Dermis blood vessel endothelial cell (primary cell): ENCODE data around the gene INPP5D. TPM values are rescaled to one million over a fixed set of nuclear protein-coding genes. Genes with fewer than 3 reads are reported as not detected.
"Not testable (repeated sequence)": the region's sequence is repeated elsewhere in the genome, so short reads cannot be mapped to it uniquely, and the experiment has no call there.

Experiments used
- DNase-seq: peaks from one replicate; pipeline ENCODE4 v3.0.0; 2010
- total RNA-seq: library from RNA; depleted of rRNA; stranded (reverse); fragments of >200 nt; gene quantifications from 2 replicates; pipeline ENCODE4 v1.2.3, GENCODE V29; 2014

The INPP5D gene
- total RNA-seq, 1 donor from 2014 or later, result 45.3 TPM

DNA sequence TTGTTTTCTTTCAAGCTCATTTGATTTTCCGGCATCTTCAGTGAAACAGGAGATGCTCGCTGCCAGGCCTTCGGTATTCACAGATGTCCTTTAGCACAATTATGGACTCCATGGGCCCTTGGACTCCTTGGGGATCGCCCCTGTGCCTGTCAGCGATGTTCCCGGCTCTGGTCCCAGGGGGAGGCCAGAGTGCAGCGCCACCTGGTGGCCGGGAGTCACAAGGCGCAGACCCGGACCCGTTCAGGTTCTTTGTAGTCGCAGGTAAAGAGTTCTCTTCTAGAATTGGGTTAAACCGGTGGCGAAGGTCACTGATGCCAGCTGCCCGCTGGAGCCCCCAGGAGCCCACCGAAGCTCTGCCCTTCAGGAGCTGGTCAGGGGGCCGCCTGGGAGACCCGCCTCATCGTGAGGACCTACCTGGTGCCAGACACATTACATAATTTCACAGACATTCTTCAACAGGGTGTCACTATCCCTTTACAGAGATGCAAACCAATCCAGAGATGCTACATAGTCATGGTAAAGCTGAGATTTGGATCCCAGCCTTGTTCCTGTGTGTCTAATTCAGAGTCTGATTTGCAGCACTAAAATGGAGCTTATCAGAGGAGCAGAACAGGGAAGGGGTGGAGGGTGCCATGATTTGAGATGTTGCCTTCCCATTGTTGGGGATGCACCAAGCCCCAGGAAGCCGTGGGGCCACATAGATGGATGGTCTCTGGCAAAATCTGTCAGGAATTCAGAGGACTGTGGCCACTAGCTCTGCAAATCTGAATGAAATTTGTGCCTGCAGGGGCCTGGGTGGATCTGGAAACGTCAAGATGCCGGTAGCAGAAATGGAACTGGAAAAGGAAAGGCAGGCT is 6.0 kb upstream of the INPP5D start:
- DNase-seq, result peak; percentile 69

DNA sequence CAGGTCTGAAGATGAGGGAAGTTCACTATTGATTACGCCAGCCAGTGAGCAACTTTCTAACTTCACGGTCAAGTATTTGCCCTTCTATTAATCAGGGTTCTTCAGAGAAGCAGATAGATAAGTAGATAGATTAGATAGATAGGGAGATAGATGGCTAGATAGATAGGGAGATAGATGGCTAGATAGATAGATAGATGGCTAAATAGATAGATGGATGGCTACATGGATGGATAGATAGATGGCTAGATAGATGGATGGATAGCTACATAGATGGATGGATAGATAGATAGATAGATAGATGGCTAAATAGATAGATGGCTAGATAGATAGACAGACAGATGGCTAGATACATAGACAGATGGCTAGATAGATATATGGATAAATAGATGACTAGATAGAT is 4.8 kb upstream of the INPP5D start:
- no peak for DNase-seq

DNA sequence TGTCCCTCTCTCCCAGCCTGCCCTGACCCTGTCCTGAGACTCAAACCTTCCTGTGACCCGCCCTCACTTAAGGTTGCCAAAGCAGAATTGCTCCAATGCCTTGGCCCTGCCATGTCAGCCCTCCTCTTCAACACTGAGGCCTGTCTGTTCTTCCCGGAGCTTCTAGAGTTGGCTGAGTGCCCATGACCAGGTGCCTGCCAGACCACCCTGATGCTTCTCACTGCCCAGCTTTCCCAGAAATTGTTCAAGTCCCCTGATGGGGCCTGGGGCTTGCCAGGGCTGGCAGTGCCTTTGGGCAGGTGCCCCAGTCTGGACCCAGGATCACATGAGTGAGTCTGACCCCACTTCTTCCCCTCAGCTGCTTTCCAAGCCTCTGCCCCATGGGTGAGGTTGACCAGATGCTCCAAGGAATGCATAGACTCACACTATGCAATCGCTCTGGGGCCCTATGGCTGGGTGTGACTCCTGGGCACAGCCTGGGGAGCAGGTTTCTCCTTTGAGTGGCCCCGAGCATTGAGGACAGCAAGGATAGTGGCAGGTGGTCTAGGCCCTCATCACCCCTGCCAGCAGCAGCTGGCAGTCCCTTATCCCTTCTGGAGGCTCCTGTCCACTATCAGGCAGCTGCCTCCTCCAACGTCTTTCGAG is 3.1 kb upstream of the INPP5D start:
- no peak for DNase-seq

DNA sequence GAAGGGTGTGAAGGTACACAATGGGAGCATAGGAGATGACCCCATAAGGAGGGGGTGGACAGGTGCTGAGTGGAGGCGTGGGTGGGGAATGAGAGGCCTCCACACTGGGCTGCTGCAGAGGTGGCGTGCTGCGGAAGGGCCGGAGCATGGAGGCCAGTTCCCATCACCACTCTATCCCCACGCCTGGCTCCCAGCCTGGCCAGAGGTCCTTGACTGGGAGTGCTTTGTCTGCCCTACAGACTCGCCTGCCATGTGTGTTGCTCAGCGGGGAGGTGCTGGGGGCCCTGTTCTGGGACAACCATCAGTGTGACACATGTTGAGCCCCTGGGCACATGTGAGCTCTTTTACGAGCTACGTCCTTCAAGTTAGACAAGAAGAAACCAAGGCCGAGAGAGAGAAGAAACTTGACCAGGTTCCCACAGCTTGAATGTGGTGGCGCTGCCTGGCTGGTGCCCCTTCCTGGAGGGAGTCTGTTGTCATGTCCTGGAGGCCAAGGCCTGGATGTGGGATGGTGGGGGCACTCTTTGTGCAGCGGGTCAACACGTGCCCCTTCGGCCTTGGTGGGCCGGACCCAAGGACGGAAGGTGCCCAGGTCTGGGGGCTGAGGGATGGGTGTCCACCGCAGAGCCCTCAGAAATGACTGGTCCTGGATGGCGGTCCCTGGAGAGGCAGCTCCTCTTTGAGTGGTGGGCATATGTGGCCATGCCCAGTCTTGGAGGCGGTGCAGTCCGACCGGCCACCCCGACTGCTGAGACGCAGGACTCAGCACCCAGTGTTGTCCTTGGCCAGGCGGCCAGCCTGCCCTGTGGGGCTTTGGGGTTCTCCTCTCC is 1.2 kb upstream of the INPP5D start:
- DNase-seq, result no peak

DNA sequence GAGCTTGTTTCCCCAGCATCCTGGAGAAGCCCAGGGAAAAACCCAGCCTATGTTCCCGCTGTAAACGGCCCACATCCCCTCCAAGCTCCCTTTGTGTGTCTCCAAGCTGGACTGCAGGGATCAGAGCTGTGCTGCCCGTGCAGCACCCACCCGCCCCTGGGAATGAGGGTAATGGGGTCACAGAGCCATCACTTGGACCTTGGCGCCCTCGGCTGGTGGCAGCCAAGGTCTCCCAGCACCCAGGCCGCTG is 670 bp upstream of the INPP5D start:
- DNase-seq, result no peak

DNA sequence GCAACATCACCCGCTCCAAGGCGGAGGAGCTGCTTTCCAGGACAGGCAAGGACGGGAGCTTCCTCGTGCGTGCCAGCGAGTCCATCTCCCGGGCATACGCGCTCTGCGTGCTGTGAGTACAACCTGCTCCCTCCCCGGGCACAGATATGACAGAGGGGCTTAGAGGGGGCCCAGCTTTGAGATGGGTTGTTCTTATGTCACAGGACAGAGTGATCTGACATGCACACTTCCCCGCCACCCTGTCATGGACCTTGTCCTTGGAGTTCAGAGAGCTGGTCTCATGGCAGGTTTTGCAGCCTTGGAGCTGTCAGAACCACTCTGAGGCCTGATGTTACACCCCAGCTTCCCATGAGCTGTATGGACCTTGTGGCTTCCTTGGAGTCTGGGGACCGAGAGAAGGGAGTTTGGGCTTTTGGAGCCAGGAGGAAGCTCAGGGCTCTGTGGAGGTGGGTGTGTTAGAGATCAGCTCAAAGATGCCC is 398 bp downstream of the INPP5D start:
- DNase-seq, result no peak

DNA sequence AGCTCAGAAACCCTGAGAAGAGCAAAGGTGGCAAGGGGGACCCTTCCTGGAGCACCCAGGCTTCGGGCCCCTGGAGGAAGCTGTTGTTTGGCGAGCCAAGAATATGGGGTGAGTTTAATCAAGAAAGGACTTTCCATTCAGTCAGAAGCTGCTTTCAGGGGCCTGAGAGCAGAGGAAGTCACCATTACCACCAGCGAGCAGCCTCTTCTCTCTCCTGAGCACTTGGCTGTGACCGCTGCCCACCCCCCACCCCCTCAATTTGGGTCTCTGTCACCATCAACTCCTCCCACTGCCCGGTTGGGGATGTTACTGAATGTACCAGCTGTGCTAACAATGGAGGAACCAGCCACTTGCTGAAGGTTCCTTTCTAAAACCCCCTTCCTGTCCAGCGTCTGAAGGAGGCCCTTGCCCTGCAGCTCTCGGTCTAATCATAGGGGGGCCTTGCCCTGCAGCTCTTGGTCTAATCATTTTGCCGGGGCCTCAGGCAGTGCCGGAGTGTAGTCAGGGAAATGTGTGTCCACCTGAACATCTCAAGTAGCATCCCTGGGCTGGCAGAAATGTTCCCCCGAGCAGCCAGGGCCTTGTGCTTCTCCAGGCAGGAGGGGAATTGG is 943 bp downstream of the INPP5D start:
- DNase-seq, result peak; percentile 24

DNA sequence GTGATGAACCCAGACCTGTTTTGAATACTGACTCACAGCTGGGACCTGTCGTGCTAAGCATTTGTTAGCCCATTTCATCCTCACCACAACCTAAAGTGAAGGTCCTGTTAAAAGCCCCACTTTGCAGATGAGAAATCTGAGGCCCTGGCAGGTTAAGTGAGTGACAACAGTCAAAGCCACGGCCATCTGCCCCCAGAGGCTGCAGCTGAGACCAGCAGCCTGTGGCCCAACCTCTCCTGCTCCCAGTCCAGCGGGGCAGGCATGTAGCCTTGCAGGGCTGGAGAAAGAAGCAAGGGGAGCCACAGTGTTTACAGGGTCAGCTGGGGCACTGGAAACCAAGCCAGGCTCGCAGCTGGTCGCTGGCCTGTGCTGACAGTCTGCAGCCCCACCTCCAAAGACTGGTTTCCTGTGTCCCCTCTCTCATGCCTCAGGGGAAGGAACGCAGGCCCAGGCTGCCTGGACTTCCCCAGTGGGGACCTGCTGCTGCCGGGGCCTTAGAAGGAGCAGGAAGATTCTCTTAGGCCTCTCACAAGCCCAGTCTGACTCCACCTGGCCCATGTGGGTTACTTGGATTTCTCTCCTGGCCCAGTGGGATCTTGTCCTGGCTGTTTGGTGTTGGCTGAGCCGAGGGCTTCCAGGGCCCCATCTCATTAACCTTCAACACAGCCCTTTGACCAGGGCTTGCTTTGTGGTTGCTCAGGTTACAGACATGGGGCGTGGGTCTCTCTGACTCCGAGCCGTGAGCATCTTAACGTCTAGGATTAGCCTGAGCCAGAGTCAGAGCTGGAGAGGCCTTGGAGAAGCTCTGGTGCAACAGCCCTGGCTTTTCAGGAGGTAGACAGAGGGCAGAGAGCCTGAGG is 1.7 kb downstream of the INPP5D start:
- peak; percentile 57 for DNase-seq

DNA sequence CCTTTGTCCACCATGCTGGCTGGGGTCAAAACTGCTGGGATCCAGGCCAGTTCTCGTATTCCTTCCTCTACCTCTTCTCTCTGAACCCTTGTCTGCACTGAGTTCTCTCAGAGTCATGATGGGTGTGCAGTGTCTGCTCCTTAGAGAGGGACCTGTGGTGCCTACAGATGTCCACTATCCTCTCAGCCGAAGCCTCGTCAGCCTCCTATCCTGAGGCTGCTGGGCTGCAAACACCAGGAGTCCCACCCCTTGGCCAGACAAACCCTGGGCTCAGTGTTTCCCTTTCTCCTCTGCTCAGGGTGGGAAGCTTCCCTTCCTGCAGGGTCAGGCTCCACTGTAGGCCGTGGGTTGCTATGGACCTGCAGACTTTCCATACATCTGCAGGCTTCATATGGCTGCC is 2.3 kb downstream of the INPP5D start:
- DNase-seq, result no peak

DNA sequence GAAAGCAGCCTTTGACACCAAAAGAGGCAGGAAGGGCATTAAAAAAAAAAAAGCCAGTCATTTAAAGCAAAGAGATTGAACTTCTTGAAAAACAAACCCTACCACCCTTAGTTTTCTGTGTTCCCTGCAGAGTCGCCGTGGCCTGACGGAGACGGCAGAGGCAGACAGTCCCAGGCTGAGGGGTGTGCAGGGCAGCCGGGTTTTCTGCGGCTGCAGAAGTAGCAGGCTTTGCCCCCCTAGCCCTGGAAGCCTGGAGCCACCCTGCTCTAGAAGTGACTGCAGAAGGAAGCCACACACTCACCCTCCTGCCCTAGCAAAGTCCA is 2.8 kb downstream of the INPP5D start:
- no peak for DNase-seq

DNA sequence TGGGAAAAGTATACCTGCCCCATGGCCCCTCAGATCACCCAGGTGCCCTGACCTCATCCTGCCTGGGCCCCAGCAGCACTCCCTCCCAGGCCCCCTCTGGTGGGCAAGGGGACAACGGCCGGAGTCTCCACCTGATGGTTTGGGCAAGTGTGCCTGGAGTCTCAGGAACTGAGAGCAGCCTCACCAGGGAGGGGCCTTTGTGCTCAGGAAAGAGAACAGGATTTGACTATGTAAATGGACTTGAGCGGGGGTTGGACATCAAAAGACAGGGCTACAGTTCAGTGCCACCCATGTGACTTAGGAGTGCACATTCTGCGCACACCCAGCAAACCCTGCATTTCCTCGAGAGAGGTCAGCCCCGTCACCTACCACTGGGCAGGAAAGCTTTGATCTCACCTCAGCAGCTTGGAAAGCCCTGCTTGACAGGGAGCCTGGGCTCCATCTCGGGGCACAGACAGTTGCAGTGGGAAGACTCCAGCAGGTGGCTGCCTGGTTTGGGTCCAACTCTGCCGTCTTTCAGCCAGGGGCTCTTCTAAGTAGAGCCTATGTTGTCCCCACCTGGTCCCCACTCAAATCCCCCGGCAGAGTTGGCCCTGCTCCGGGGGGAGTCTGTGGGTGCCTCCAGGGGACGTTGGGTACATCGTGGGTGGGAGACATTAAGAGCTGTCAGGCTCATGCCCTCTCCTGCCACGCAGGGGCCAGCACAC is 3.3 kb downstream of the INPP5D start:
- DNase-seq, result no peak

DNA sequence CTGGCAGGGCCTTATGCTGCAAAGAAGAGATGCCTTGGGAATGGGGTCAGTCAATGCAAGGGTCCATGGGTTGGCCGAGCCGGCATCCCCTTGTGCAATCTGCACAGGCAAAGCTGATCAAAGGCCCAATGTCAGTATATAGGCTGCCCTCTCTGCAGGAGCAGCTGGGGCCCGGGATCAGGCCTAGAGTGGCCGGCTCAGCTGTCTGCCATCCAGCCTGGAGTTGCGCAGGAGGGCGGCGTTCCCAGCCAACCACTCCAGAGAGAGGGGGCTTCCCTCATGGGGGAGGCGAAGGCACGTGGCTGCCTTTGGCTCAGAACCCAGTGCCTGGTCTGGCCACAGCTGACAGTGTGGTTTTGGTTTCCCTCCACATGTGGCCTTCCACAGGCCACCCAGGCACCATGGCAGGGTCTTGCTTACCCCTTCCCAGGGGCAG is 3.9 kb downstream of the INPP5D start:
- no peak for DNase-seq

DNA sequence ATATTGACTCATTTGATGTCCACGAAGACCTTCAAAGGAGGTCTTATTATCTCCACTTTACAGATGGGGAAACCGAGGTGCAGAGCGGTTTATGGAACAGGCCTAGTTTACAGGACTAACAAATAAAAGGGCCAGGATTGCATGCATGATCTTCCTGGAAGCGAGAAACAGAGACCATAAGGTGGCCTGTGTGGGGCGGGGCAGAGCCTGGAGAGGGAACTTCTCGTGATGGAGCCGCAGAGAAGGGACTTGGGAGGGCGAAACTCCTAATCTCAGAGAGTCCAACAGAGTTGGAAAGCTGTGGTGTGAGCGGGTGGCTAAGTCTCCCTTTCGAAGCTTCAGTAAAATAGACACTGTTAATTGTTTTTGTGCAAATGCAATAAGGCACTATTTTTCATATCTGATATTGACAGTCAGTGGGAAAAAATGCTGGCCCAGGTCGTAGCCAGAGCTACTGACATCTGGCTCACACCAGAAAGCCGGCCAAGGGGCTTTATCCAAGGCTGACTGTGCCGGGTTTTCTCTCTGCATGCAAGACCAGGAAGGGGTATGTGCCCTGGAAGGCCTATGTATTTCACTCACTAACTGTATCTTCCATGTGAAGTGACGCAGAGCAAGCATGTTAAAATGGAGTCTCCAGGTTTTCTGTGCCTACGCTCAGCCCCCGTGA is 4.5 kb downstream of the INPP5D start:
- no peak for DNase-seq

DNA sequence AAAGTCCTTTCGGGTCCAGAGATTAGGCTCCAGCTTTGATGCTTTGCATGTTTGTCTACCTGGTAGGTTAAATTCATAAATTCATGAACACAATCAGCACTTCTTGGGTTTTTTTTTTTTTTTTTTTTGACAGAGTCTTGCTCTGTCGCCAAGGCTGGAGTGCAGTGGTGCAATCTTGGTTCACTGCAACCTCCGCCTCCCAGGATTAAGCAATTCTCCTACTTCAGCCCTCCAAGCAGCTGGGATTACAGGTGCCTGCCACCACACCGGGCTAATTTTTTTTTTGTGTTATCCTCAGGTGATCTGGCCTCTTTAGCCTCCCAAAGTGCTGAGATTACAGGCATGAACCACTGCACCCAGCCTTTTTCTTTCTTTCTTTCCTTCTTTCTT is 5.1 kb downstream of the INPP5D start:
- DNase-seq, result not testable (repeated sequence)

DNA sequence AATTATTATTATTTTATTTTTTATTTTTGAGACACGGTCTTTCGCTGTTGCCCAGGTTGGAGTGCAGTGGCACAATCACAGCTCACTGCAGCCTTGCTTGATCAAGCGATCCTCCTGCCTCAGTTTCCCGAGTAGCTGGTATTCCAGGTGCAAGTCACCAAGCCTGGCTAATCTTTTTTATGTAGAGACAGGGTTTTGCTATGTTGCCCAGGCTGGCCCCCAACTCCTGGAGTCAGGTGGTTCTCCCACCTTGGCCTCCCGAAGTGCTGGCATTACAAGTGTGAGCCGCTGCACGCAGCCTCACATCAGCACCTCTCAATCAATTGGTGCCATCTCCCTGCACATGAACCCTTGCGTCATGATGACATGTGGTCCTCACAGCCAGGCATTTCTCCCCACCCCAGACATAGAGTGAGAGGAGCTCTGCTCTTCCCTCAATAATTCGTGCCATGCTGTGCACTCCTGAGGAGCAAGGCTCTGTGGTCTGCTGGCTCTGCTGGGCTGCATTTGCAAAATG is 5.9 kb downstream of the INPP5D start:
- no peak for DNase-seq

DNA sequence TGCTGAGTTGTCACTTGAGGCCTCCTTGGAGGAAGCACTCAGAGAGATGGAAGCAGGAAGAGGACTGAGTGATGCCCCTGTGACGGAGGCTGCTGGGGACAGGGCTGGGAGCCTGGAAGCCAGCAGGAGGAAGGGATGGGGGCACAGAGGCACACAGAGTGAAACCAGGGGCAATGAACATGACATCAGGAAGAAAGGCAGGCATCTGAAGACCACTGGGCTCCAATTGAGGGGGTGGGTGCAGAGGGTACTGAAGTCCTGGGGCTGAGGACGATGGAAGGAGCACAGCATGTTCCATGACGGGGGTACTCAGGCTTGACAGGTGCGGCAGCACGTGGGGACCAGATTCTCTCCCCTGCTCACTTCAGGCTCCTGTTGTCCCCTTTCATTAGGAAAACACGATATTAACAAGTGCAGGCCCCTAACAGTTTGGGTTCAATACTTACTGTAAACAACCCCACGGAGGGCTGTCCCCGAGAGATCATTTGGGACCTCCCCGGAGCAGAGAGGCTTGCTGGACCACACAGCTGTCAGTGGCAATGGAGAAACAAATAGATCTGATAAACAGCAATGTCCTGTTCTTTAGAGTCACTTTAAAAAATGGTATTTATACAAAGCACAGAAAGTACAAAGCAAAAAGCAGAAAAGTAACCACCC is 8.7 kb downstream of the INPP5D start:
- no peak for DNase-seq

DNA sequence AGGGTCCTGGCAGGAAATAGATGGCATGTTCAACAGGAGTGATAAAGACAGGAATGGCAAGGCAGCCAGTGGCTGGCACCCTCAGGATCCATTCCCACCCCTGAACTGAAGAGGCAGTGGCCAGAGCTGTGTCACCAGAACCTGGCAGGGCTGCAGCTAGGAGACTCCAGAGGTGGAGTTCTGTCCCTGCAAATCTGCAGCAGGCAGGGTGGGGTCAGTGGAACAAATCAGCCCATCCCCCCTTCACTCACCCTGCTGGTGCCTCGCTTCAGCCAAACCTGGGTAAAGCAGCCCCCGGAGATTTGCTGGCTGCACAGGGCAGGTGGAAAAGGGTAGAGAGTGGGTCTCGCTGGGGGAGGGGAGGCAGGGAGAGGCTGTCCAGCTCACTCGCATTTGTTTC is 12.7 kb downstream of the INPP5D start:
- DNase-seq, result no peak

DNA sequence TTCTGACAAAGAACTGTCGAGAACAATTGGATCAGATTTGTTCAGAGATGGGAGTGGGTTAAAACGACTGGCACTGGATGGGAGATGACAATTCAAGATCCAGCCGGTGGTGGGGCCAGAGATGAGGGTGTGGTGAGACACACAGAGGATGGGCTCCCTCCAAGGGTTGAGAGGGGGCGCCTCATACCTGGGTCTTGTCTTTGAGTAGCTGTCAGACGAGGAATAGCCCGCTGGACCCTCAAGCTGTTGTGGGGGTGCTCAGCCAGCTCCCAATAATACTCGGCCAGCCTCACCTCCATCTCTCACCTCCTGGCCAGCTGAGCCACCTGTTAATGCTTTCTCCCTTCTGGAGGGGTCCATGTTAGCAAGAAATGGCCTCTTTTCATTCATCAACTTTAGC is 14.0 kb downstream of the INPP5D start:
- no peak for DNase-seq

DNA sequence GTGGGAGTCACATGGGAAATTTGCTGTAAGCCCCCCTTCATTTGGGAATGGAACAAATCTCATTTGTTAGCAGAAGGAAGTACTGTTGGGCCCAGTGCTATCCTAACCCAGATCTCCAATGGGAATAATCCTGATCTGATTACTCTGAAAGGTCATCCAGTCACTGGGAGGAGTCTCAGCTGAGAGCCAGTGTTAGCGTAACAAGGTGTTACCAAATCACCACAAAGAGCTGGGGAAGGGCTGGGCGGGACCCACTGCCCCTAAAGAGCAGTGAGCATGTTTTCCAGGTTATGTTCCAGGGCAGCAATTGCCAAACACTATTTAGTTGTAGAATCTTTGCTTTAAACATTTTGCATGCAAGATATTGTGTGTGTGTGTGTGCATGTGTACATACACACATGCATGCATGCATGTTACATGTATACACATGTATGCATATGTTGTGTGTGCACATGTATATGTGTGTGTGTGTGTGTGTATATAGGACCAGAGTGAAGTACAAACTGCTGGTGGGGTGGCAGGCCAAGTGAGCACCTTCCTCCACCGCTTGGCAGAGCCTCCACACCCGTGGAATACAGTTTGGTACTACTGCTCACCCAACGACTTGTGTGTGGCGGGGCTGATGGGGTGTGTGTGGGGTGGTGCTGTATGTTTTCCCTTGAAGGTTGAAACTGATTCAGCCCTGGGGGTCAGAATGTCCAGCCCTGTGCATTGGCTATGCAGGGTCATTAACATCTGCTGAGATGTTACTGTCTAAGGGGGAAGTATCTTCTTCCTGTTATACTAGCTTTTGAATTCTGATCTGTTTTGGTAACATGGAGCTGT is 15.2 kb downstream of the INPP5D start:
- no peak for DNase-seq
